ENCODE results near the gene TAS2R3.

- TF ChIP-seq CTCF (IDR thresholded peaks at IDR 0.05; ENCODE audit: insufficient read depth, low read length) (no peak), REST (IDR thresholded peaks at IDR 0.05; ENCODE audit: insufficient replicate concordance, low read depth) (no peak)
Measured at GRCh38 chr7:141722529-141722928, 41.4 kb upstream of the TAS2R3 start.

All from HL-60 (cell line).